Measurements from ENCODE around the gene RAB6B. TPM values are rescaled to one million over a fixed set of nuclear protein-coding genes. Genes with fewer than 3 reads are reported as not detected.

RAB6B gene
- total RNA-seq, 1 experiment from 2014 or later: 1.4 TPM

DNA sequence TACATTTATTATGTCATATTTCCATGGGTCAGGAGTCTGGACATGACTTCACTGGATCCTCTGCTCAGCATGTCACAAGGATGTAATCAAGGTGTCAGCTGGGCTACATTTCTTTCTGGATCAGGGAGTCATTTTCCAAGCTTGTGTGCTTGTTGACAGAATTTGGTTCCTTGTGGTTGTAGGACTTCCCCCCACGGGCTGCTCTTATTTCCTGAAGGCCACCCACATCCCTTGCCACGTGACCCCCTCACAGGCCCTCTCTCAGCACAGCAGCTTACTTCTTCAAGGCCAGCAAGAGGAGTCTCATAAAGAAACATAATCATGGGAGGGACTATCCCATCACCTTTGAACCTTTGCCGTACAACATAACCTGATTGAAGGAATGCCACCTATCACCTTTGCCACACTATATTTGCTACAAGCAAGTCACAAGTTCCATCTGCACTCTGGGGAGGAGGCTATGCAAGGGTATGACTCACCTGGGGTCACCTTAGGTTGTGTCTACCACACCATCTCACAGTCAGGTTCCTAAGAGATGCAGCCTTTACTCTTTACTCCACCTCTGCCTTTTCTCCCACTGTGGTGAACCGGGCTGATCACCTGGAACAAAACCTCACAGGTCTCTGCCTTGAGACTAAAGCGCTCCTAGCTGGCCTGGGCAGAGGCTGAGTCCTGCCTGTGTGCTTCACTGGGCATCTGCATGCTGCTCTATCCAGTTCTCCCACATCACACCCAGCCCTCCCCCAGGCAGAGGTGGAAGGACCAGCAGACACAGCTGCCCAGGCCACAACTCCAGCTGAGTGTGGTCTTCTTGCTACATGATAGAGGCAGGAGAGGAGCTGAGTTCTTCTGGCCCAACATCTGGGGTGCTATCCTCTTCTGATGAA, 13.5 kb downstream of the RAB6B start:
- no peak for DNase-seq (ENCODE audit: low read depth)

GRCh38 chr3:133881492-133881891, 14.2 kb downstream of the RAB6B start:
- DNase-seq (ENCODE audit: low read depth): no peak

DNA sequence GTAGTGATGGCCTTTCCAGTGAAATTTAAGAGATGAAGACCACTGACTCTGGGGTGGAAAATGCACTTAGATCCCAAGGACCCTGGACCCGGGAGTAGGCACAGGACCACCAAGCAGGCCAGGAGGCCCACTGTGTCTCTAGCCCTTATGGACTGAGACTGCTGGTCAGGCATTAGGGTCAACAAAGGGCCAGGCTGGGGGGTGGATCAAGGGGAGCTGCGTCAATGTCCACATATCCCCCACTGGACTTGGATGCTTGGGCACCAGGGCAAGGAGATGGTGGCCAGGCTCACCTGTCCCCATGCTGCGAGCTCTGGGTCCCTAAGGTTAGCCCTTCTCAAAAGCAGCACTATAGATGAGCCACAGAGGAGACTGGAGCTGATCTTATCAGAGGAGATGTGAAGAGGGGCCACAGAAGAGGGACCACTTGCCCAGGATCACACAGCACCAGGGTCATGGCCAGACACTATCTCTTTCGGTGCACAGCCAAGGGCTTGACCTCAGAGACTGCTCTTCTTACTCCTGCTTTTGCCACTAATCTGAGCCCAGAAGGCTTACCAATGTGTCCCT, 14.7 kb downstream of the RAB6B start:
- no peak for DNase-seq (ENCODE audit: low read depth)

GRCh38 chr3:133880287-133880686, 15.4 kb downstream of the RAB6B start:
- no peak for DNase-seq (ENCODE audit: low read depth)

- no peak for DNase-seq (ENCODE audit: low read depth)
These were observed 17.2 kb downstream of the RAB6B start for GRCh38 chr3:133878518-133878917.

DNA sequence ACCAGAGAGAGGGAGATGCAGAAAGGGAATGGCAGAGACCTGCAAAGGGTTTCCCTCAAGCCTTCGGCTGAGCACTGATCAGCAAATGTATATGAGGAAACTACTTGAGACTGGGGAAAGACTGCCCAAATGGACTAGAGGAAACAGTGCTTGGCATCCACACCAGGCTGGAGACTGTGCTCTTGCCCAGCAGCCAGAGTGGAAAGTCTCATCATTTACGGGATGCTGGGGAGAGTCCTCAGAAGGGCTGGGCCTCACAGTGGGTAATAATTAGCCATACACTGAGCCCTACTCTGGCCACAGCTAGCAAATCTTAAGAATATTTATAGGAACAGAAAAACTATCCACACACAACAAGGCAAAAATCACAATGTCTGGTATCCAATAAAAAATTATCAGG, 18.5 kb downstream of the RAB6B start:
- DNase-seq (ENCODE audit: low read depth): no peak

- peak; percentile 30 for DNase-seq (ENCODE audit: low read depth)
These were observed 20.8 kb downstream of the RAB6B start for GRCh38 chr3:133874761-133875438.

- DNase-seq (ENCODE audit: low read depth): peak; percentile 22
These were observed 21.3 kb downstream of the RAB6B start for GRCh38 chr3:133874344-133874743.

- DNase-seq (ENCODE audit: low read depth): no peak
These were observed 22.9 kb downstream of the RAB6B start for GRCh38 chr3:133872781-133873180.

GRCh38 chr3:133872161-133872560, 23.5 kb downstream of the RAB6B start:
- DNase-seq (ENCODE audit: low read depth): no peak

DNA sequence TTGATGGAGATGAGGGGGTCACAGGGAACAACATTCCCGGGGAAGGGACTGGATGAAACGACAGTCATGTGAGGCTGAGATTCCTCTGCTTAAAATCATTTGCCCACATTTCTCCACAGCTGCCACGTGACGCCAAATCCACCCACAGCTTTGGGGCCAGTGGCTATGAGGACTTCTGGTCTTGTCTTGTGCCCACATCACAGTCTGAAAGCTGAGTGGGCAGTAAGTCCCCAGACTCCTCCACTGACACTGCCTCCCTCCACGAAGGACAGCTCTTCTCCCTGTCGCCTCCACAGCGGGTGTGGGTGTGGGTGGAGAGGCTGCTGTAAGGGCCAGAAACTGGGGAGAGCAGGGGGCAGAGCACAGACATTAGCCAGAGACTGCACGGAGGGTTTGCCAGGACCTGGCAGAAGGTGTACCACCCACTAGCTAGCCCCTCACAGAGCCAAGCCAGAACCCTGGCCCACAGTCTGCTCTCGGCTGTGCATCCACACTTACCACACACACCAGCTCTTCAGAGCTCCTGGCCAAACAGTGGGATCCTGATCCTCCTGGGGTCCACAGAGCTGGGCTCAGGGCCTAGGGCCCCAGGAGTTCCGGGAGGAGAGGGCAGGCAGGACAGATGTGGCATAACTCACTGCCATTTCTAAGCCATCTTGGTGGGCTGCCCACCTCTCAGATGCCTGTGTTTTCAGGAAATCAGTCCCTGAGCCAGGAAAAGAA, 24.2 kb downstream of the RAB6B start:
- no peak for DNase-seq (ENCODE audit: low read depth)

GRCh38 chr3:133870822-133871221, 24.9 kb downstream of the RAB6B start:
- no peak for DNase-seq (ENCODE audit: low read depth)

DNA sequence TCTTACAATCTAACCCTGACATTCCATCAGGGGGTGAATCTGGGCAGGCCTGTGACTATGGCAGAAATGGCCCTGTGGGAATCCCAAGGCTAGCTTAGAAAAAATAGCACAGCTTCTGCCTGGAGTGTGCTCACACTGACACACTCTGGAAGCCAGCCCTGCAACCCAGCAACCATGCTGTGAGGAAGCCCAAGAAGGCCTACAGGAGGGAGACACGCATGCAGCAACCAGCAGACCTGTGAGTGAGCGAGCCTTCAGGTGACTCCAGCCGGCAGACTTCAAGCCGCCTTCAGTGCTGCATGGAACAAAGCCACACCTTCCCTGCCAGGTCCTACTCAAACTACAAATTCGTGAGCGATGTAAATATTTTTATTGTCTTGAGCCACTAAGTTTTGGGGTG, 26.1 kb downstream of the RAB6B start:
- DNase-seq (ENCODE audit: low read depth): no peak

- DNase-seq (ENCODE audit: low read depth): no peak
These were observed 26.8 kb downstream of the RAB6B start for GRCh38 chr3:133868758-133869475.

- DNase-seq (ENCODE audit: low read depth): no peak
These were observed 27.5 kb downstream of the RAB6B start for GRCh38 chr3:133868186-133868585.

- DNase-seq (ENCODE audit: low read depth): no peak
These were observed 29.5 kb downstream of the RAB6B start for GRCh38 chr3:133866141-133866540.

GRCh38 chr3:133865136-133865855, 30.4 kb downstream of the RAB6B start:
- no peak for DNase-seq (ENCODE audit: low read depth)

DNA sequence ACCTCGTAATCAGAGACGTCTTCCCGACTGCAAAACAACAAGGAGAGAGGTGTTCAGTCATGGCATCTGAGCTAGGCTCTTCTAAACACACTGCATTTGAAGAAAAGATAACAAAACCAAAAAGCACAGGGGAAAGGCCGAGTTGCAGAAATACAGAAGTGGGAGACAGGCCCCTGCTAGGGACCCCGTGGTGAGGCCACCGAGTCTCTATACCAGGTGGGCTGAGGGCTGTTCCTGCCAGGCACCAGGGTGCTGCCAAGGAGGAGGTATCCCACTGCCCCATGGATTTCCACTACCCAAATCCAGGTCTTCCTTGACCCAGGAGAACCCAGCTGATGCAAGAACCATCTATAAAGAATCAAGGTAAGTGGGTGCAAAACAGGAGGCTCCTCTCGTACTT, 31.1 kb downstream of the RAB6B start:
- DNase-seq (ENCODE audit: low read depth): no peak

DNA sequence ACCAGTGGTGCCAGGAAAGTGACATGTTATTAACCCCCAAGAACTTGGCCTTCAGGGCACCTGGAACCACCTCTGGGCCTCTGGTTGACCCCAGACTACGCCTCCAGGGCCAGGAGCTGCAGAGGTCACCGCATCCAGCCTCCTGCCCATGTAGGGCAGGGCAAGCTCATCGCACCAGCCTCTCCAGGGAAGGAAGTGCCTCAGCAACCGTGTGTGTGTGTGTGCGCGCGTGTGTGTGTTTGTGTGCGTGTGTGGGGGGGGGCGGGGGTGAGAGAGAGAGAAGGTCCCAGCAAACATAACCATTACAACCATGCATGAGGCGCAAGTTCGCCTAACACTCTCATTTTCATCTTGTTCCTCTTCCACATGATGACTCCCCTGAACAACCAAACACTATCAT, 31.8 kb downstream of the RAB6B start:
- DNase-seq (ENCODE audit: low read depth): no peak

DNA sequence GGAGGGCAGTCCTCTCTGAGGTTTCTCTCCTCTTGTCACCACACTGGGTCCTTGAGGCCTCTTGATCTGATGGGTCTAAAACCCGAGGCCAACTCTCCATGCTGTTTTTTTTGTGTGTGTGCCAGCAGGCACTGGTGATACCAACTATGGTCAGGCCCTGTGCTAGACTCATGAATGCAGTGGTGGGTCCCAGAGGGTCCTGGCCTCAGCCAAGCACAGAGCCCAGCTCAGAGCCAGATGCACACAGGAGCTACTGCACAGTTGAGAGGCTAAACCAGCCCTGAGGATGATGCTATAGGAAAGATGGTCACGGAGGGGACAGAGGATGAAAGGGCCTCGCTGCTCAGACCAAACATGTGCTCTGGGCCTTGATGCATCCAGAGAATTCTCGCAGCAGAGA, 33.5 kb downstream of the RAB6B start:
- no peak for DNase-seq (ENCODE audit: low read depth)

GRCh38 chr3:133860519-133860918, 35.2 kb downstream of the RAB6B start:
- DNase-seq (ENCODE audit: low read depth): no peak
